AG04450 (cell line): Measurements from ENCODE around the gene TM4SF4. TPM values are rescaled to one million over a fixed set of nuclear protein-coding genes. Genes with fewer than 3 reads are reported as not detected.

ENCODE experiments used
- CTCF ChIA-PET: fragments of 300-600, 350-600 bp; formaldehyde crosslinking; extraction: SDS; loops from one replicate; lab custom pipeline; 2022; ENCODE audit warnings: antibody characterized with exemption, inconsistent platforms; lab: Charles Lee
- POLR2A ChIA-PET: fragments of 350-600 bp; formaldehyde crosslinking; extraction: SDS; loops from one replicate; lab custom pipeline; 2021; ENCODE audit warnings: antibody characterized with exemption, inconsistent platforms; lab: Yijun Ruan, JAX
- DNase-seq: peaks from one replicate; pipeline ENCODE4 v3.0.0-alpha.2; 2011; ENCODE audit warnings: low read depth, low spot score
- H3K27ac ChIP-seq: one replicate; pipeline ENCODE4 v1.5.1; 2012; ENCODE audit warnings: low read depth, low read length, control low read depth
- H3K27me3 ChIP-seq: one replicate; pipeline ENCODE4 v1.6.0; 2012; ENCODE audit warnings: low read length; ENCODE audit not compliant: control insufficient read depth, insufficient read depth
- H3K4me3 ChIP-seq: 2 replicates; pipeline ENCODE4 v1.5.1; 2011; ENCODE audit warnings: mild to moderate bottlenecking, low read depth, low read length, control low read depth
- H3K9me3 ChIP-seq: 2 replicates; pipeline ENCODE4 v1.5.1; 2012; ENCODE audit warnings: low read length; ENCODE audit not compliant: control insufficient read depth, insufficient read depth
- polyA plus RNA-seq: library from polyadenylated mRNA; depleted of rRNA; stranded (reverse); fragments of >200 nt; gene quantifications from 2 replicates; pipeline ENCODE4 v1.2.3, GENCODE V29; 2011
- TF ChIP-seq, protein P1 (sequence below): IDR thresholded peaks from 2 replicates; pipeline ENCODE4 v1.5.1; 2011; ENCODE audit warnings: low read depth, low read length, control low read depth, inconsistent platforms

TM4SF4 gene
- polyA plus RNA-seq, 1 experiment = 0.32 TPM

DNA sequence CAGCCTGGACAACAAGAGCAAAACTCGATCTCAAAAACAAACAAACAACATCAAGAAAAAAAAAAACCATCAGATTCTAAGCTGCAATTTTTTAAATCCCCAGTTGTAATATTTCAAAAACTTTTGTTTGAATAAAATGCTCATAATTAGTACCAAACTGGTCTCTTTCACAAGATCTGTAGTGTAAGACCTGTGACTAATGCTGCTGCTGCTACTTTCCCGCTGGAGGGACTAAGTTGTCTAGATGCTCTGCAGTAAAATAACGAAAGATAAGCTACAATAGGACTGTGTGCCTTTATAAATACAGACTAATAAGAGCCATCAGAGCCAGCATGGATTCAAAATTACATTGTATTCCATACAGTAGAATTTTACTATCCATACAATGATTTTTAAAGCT is 45.4 kb downstream of the TM4SF4 start:
- Histone ChIP-seq H3K4me3 (no peak overlapping the region), H3K27me3 (no peaks in the 10 kb centered on the region), H3K27ac (no peak overlapping the region), H3K9me3 (no peaks in the 10 kb centered on the region)
- DNase-seq = no peak
- ChIA-PET POLR2A (no interaction called here), CTCF (interaction anchor here (0.8 to 1.7 kb wide), 8 partner anchors 8 to 288 kb away, joined by 3 to 9 read pairs (median 4); no protein-coding TSS in a partner anchor)
- TF ChIP-seq, protein P1, sequence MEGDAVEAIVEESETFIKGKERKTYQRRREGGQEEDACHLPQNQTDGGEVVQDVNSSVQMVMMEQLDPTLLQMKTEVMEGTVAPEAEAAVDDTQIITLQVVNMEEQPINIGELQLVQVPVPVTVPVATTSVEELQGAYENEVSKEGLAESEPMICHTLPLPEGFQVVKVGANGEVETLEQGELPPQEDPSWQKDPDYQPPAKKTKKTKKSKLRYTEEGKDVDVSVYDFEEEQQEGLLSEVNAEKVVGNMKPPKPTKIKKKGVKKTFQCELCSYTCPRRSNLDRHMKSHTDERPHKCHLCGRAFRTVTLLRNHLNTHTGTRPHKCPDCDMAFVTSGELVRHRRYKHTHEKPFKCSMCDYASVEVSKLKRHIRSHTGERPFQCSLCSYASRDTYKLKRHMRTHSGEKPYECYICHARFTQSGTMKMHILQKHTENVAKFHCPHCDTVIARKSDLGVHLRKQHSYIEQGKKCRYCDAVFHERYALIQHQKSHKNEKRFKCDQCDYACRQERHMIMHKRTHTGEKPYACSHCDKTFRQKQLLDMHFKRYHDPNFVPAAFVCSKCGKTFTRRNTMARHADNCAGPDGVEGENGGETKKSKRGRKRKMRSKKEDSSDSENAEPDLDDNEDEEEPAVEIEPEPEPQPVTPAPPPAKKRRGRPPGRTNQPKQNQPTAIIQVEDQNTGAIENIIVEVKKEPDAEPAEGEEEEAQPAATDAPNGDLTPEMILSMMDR = no peak

GRCh38 chr3:149523512-149524299 is 49.2 kb downstream of the TM4SF4 start:
- ChIA-PET CTCF (interaction anchor here (0.6 to 1.1 kb wide), 4 partner anchors 12 to 193 kb away, joined by 3 to 4 read pairs (median 4); no protein-coding TSS in a partner anchor), POLR2A (interaction anchor here (0.6 to 0.7 kb wide), 2 partner anchors 51 to 52 kb away, joined by 3 to 5 read pairs; no protein-coding TSS in a partner anchor)
- H3K27ac ChIP-seq = no peak overlapping the region
- TF ChIP-seq, protein P1 = no peak
- no peak for DNase-seq
- no peaks in the 10 kb centered on the region for H3K9me3 ChIP-seq
- H3K4me3 ChIP-seq = no peak overlapping the region
- no peaks in the 10 kb centered on the region for H3K27me3 ChIP-seq

DNA sequence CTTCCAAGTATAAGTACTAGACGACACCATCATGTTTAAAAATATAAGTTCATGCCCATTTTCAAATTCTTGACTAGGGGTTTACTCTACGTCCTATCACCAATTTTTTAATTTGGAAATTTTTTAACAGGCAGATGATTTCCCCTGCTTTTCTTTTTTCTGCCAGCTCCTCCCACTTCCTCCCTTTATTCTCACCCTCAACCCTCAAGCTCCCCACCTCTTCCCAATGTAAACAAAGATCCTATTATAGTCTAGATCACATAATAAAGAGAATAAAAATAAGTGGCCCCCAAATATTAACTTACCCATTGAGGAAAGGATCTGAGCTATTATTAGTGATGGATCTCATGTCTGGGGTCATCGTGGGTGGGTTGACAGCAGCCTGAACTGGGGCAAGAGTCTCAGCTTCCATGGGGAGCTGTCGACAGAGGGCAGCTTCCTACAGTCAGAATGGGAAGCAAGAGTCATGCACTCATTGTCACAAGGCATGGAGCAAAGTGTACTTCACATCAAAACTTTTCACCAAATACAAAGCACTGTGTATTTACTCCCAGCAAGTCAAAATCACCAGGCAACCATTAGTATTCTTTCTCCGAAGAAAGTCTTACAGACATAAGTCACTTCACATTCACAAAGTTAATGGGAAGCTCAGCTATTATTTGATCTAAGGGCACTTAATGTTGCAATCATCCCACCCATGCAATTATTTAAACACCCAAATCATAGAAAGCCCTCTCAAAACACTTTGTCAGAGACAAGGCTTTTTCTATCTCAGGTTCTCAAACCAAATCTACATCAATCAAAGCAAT is 53.2 kb downstream of the TM4SF4 start:
- POLR2A ChIA-PET = interaction anchor here (0.5 kb wide), 1 partner anchor 76 kb away, joined by 9 read pairs; no protein-coding TSS in a partner anchor
- no peak overlapping the region for H3K4me3 ChIP-seq
- H3K27ac ChIP-seq = peak overlapping the region; percentile 41
- no peaks in the 10 kb centered on the region for H3K27me3 ChIP-seq
- H3K9me3 ChIP-seq = no peaks in the 10 kb centered on the region
- no peak for DNase-seq
- CTCF ChIA-PET = interaction anchor here (0.5 to 4.5 kb wide), 10 partner anchors 8 to 281 kb away, joined by 3 to 22 read pairs (median 4); no protein-coding TSS in a partner anchor
- TF ChIP-seq, protein P1 = peak; percentile 25; the same call in 1 of the 2 replicates

- Histone ChIP-seq H3K4me3 (no peak overlapping the region), H3K9me3 (no peaks in the 10 kb centered on the region), H3K27me3 (no peaks in the 10 kb centered on the region), H3K27ac (no peak overlapping the region)
- POLR2A ChIA-PET = no interaction called here
- TF ChIP-seq, protein P1 = no peak
- CTCF ChIA-PET = interaction anchor here (1.0 to 4.5 kb wide), 6 partner anchors 8 to 280 kb away, joined by 3 to 22 read pairs (median 4); no protein-coding TSS in a partner anchor
- no peak for DNase-seq
Observed at GRCh38 chr3:149528340-149528650, 53.8 kb downstream of the TM4SF4 start.
